ENCODE data around the gene HTR1A.

The HTR1A gene

DNA sequence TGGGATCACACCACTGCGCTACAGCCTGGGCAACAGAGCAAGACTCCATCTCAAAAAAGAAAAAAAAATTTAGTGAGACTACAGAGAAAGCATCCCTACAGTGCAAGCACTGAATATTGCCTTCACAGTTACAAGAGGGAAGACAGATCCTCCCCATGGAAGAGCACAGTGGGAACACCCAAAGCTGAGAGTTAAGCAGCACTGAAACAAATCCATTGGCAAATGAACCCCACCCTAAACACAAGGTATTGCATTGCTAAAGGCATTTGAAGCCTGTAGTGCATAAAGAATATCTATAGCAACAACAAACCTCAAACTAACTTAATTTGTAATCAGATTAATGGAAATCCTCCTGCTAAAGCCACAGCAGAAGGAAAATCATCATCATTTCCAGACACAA is 27.1 kb downstream of the HTR1A start:
- ChIA-PET POLR2A (no interaction called here), CTCF (no interaction called here)
- no peak for DNase-seq
- no CpG with 5 or more reads among the region's 1 CpG for WGBS (ENCODE audit: insufficient coverage)
- Histone ChIP-seq H3K4me1 (ENCODE audit: control extremely low read depth in 1 of 4, control insufficient read depth in 4 of 4, insufficient read depth in 4 of 4, low read length in 3 of 4) (no peaks in the 10 kb centered on the region), H3K36me3 (ENCODE audit: control insufficient read depth in 4 of 4, insufficient read depth in 4 of 4, low read length in 3 of 4) (no peaks in the 10 kb centered on the region), H3K4me3 (ENCODE audit: control insufficient read depth in 1 of 7, extremely low read depth in 1 of 7, insufficient read depth in 4 of 7, low read depth in 2 of 7, low read length in 6 of 7) (no peak overlapping the region), H3K9me3 (ENCODE audit: control extremely low read depth in 1 of 5, control insufficient read depth in 4 of 5, insufficient read depth in 2 of 5, low read depth in 1 of 5, low read length in 4 of 5) (no peaks in the 10 kb centered on the region), H3K27ac (ENCODE audit: insufficient read depth in 1 of 2, low read depth in 1 of 2, low read length in 2 of 2, poor library complexity in 1 of 2, severe bottlenecking in 2 of 2) (no peak overlapping the region), H3K27me3 (replicated peaks in 2 of 5; ENCODE audit: control insufficient read depth in 4 of 5, insufficient read depth in 5 of 5, low read length in 4 of 5) (no peaks in the 10 kb centered on the region)

- no peak overlapping the region for H3K27ac ChIP-seq (ENCODE audit: insufficient read depth in 1 of 2, low read depth in 1 of 2, low read length in 2 of 2, poor library complexity in 1 of 2, severe bottlenecking in 2 of 2)
- H3K36me3 ChIP-seq (ENCODE audit: control insufficient read depth in 4 of 4, insufficient read depth in 4 of 4, low read length in 3 of 4) = no peaks in the 10 kb centered on the region
- H3K9me3 ChIP-seq (ENCODE audit: control extremely low read depth in 1 of 5, control insufficient read depth in 4 of 5, insufficient read depth in 2 of 5, low read depth in 1 of 5, low read length in 4 of 5) = no peaks in the 10 kb centered on the region
- no peaks in the 10 kb centered on the region for H3K27me3 ChIP-seq (replicated peaks in 2 of 5; ENCODE audit: control insufficient read depth in 4 of 5, insufficient read depth in 5 of 5, low read length in 4 of 5)
- POLR2A ChIA-PET = no interaction called here
- WGBS (ENCODE audit: insufficient coverage) = 86% methylated on average over 1 of the region's 1 CpG
- no peak overlapping the region for H3K4me3 ChIP-seq (ENCODE audit: control insufficient read depth in 1 of 7, extremely low read depth in 1 of 7, insufficient read depth in 4 of 7, low read depth in 2 of 7, low read length in 6 of 7)
- CTCF ChIA-PET = interaction anchor here (1.2 kb wide), 1 partner anchor 32 kb away, joined by 4 read pairs; no protein-coding TSS in a partner anchor
- H3K4me1 ChIP-seq (ENCODE audit: control extremely low read depth in 1 of 4, control insufficient read depth in 4 of 4, insufficient read depth in 4 of 4, low read length in 3 of 4) = no peaks in the 10 kb centered on the region
- no peak for DNase-seq
These were observed 30.4 kb downstream of the HTR1A start for GRCh38 chr5:63931836-63932235.

DNA sequence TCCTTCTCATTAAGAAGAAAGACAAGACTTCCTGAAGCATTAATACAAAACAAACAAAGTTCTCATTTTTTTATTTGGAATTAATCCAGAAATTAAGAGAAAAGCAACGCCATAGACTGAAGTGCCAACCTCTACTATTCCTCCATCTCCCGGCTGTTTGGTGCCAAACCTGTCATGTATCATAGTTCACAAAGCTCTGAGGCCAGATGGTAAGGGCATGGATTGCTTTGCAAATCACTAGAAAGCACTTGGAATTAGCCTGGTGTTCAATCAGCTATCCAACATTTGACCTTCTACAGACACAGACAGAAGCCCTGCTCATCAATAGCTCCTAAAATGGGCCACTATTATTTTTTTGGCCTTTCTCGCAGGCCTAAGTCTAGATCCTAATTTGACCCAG is 33.8 kb downstream of the HTR1A start:
- CTCF ChIA-PET = no interaction called here
- 94% methylated on average over 3 of the region's 3 CpGs for WGBS (ENCODE audit: insufficient coverage)
- no peaks in the 10 kb centered on the region for H3K9me3 ChIP-seq (ENCODE audit: control extremely low read depth in 1 of 5, control insufficient read depth in 4 of 5, insufficient read depth in 2 of 5, low read depth in 1 of 5, low read length in 4 of 5)

DNA sequence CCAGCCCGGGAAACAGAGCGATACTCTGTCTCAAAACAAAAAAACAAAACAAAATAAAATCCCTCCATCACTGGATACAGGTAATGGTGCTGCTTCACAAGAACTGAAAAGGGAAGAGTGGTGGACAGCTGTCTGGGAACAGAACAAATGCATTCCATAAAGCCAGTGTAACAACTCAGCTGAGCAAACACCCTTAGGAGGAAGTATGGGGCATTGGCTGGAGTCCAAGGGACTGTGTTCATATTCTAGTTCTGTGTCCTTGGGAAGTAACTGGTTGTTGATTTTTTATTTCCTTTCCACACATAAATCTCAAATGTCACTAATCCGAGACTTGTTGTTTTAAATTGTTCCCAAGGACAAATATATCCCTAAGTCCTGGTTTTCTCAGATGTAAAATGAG is 38.3 kb downstream of the HTR1A start:
- no CpG with 5 or more reads among the region's 3 CpGs for WGBS (ENCODE audit: insufficient coverage)
- Histone ChIP-seq H3K27ac (ENCODE audit: insufficient read depth in 1 of 2, low read depth in 1 of 2, low read length in 2 of 2, poor library complexity in 1 of 2, severe bottlenecking in 2 of 2) (no peak overlapping the region), H3K27me3 (replicated peaks in 2 of 5; ENCODE audit: control insufficient read depth in 4 of 5, insufficient read depth in 5 of 5, low read length in 4 of 5) (no peaks in the 10 kb centered on the region), H3K36me3 (ENCODE audit: control insufficient read depth in 4 of 4, insufficient read depth in 4 of 4, low read length in 3 of 4) (no peaks in the 10 kb centered on the region), H3K4me1 (ENCODE audit: control extremely low read depth in 1 of 4, control insufficient read depth in 4 of 4, insufficient read depth in 4 of 4, low read length in 3 of 4) (no peaks in the 10 kb centered on the region), H3K4me3 (ENCODE audit: control insufficient read depth in 1 of 7, extremely low read depth in 1 of 7, insufficient read depth in 4 of 7, low read depth in 2 of 7, low read length in 6 of 7) (no peak overlapping the region), H3K9me3 (ENCODE audit: control extremely low read depth in 1 of 5, control insufficient read depth in 4 of 5, insufficient read depth in 2 of 5, low read depth in 1 of 5, low read length in 4 of 5) (no peaks in the 10 kb centered on the region)
- ChIA-PET POLR2A (no interaction called here), CTCF (no interaction called here)
- DNase-seq = no peak

More for the DNA sequence above, 33.8 kb downstream of the HTR1A start:
- Histone ChIP-seq H3K36me3 (ENCODE audit: control insufficient read depth in 4 of 4, insufficient read depth in 4 of 4, low read length in 3 of 4) (no peaks in the 10 kb centered on the region), H3K4me3 (ENCODE audit: control insufficient read depth in 1 of 7, extremely low read depth in 1 of 7, insufficient read depth in 4 of 7, low read depth in 2 of 7, low read length in 6 of 7) (no peak overlapping the region), H3K4me1 (ENCODE audit: control extremely low read depth in 1 of 4, control insufficient read depth in 4 of 4, insufficient read depth in 4 of 4, low read length in 3 of 4) (no peaks in the 10 kb centered on the region), H3K27ac (ENCODE audit: insufficient read depth in 1 of 2, low read depth in 1 of 2, low read length in 2 of 2, poor library complexity in 1 of 2, severe bottlenecking in 2 of 2) (no peak overlapping the region), H3K27me3 (replicated peaks in 2 of 5; ENCODE audit: control insufficient read depth in 4 of 5, insufficient read depth in 5 of 5, low read length in 4 of 5) (no peaks in the 10 kb centered on the region)
- POLR2A ChIA-PET = no interaction called here
- DNase-seq = no peak

DNA sequence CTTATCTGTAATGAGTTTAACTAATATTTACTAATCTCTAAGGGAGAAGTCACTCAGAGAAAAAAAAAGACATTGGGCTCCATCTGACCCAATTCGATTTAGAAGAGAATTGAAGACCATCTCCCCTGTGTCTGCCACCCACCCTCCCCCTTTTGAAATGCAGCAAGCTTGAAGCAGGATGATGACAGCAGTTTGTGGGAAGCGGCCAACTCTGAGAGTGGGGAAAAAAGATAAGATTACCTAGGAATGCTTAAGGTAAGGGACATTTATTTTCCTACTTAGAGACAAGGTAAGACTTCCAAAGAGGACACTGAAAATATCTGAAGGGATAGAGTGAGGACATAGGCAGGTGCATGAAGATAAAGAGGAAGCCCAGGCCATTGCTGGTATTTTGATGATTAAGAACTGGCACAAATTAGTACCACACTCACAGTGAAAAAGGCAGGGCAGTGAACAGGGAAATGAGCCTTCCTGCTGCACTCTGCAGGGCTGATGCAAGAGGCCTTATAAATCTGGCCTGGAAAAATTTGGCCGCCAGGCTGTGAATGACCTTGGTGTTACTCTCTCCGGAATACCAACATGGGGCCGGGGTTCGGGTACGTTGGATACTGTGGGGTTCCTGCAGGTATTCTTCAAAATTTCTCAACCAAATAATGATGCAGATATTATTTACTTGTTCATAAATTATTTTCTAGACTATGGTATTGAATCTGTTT is 42.3 kb downstream of the HTR1A start:
- CTCF ChIA-PET = no interaction called here
- POLR2A ChIA-PET = no interaction called here
- H3K4me1 ChIP-seq (ENCODE audit: control extremely low read depth in 1 of 4, control insufficient read depth in 4 of 4, insufficient read depth in 4 of 4, low read length in 3 of 4) = no peaks in the 10 kb centered on the region
- H3K27me3 ChIP-seq (replicated peaks in 2 of 5; ENCODE audit: control insufficient read depth in 4 of 5, insufficient read depth in 5 of 5, low read length in 4 of 5) = no peaks in the 10 kb centered on the region
- H3K4me3 ChIP-seq (ENCODE audit: control insufficient read depth in 1 of 7, extremely low read depth in 1 of 7, insufficient read depth in 4 of 7, low read depth in 2 of 7, low read length in 6 of 7) = no peak overlapping the region
- H3K9me3 ChIP-seq (ENCODE audit: control extremely low read depth in 1 of 5, control insufficient read depth in 4 of 5, insufficient read depth in 2 of 5, low read depth in 1 of 5, low read length in 4 of 5) = no peaks in the 10 kb centered on the region
- DNase-seq = no peak
- no CpG with 5 or more reads among the region's 7 CpGs for WGBS (ENCODE audit: insufficient coverage)
- H3K27ac ChIP-seq (ENCODE audit: insufficient read depth in 1 of 2, low read depth in 1 of 2, low read length in 2 of 2, poor library complexity in 1 of 2, severe bottlenecking in 2 of 2) = no peak overlapping the region
- H3K36me3 ChIP-seq (ENCODE audit: control insufficient read depth in 4 of 4, insufficient read depth in 4 of 4, low read length in 3 of 4) = no peaks in the 10 kb centered on the region

GRCh38 chr5:63916786-63917185 is 45.5 kb downstream of the HTR1A start:
- H3K27ac ChIP-seq (ENCODE audit: insufficient read depth in 1 of 2, low read depth in 1 of 2, low read length in 2 of 2, poor library complexity in 1 of 2, severe bottlenecking in 2 of 2) = no peak overlapping the region
- no peak overlapping the region for H3K4me3 ChIP-seq (ENCODE audit: control insufficient read depth in 1 of 7, extremely low read depth in 1 of 7, insufficient read depth in 4 of 7, low read depth in 2 of 7, low read length in 6 of 7)
- peaks cover 0 to 2% (median 0%) of the 10 kb centered on the region in 5 experiments for H3K9me3 ChIP-seq (ENCODE audit: control extremely low read depth in 1 of 5, control insufficient read depth in 4 of 5, insufficient read depth in 2 of 5, low read depth in 1 of 5, low read length in 4 of 5)
- H3K27me3 ChIP-seq (replicated peaks in 2 of 5; ENCODE audit: control insufficient read depth in 4 of 5, insufficient read depth in 5 of 5, low read length in 4 of 5) = no peaks in the 10 kb centered on the region
- no peaks in the 10 kb centered on the region for H3K36me3 ChIP-seq (ENCODE audit: control insufficient read depth in 4 of 4, insufficient read depth in 4 of 4, low read length in 3 of 4)
- H3K4me1 ChIP-seq (ENCODE audit: control extremely low read depth in 1 of 4, control insufficient read depth in 4 of 4, insufficient read depth in 4 of 4, low read length in 3 of 4) = no peaks in the 10 kb centered on the region
- ChIA-PET POLR2A (no interaction called here), CTCF (no interaction called here)
- no peak for DNase-seq

DNA sequence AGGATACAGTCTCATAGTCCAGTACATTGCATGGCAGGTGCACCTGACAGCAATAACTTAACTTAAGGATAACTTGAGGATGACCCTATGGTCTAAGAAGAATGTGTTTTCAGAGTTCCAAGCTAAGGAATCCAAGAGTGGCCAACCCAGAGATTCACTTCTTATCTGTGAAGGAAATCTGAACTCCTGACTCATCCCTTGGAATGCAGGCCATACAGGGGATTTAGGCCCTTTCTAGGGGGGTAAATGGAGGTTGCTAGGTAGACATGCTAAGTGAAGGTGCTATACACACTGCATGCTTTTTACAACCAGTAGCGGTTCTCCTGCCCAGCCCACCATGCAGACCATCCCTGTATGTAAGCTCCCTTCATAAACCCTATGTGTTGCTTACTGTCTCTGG is 50.4 kb downstream of the HTR1A start:
- ChIA-PET POLR2A (no interaction called here), CTCF (interaction anchor here (0.6 kb wide), 1 partner anchor 19 kb away, joined by 3 read pairs; no protein-coding TSS in a partner anchor)
- WGBS (ENCODE audit: insufficient coverage) = 100% methylated on average over 1 of the region's 1 CpG

More for the DNA sequence above, 50.4 kb downstream of the HTR1A start:
- Histone ChIP-seq H3K9me3 (ENCODE audit: control extremely low read depth in 1 of 5, control insufficient read depth in 4 of 5, insufficient read depth in 2 of 5, low read depth in 1 of 5, low read length in 4 of 5) (peaks cover 0 to 2% (median 0%) of the 10 kb centered on the region in 5 experiments), H3K27ac (ENCODE audit: insufficient read depth in 1 of 2, low read depth in 1 of 2, low read length in 2 of 2, poor library complexity in 1 of 2, severe bottlenecking in 2 of 2) (no peak overlapping the region), H3K27me3 (replicated peaks in 2 of 5; ENCODE audit: control insufficient read depth in 4 of 5, insufficient read depth in 5 of 5, low read length in 4 of 5) (no peaks in the 10 kb centered on the region), H3K4me3 (ENCODE audit: control insufficient read depth in 1 of 7, extremely low read depth in 1 of 7, insufficient read depth in 4 of 7, low read depth in 2 of 7, low read length in 6 of 7) (no peak overlapping the region), H3K4me1 (ENCODE audit: control extremely low read depth in 1 of 4, control insufficient read depth in 4 of 4, insufficient read depth in 4 of 4, low read length in 3 of 4) (no peaks in the 10 kb centered on the region), H3K36me3 (ENCODE audit: control insufficient read depth in 4 of 4, insufficient read depth in 4 of 4, low read length in 3 of 4) (no peaks in the 10 kb centered on the region)
- no peak for DNase-seq

Measured in common myeloid progenitor, CD34-positive (primary cell).